ENCODE measurements around the gene NRXN3. TPM values are rescaled to one million over a fixed set of nuclear protein-coding genes. Genes with fewer than 3 reads are reported as not detected.

Gene NRXN3
- polyA plus RNA-seq, 3 donors = 0.22 to 0.46 (median 0.27) TPM

DNA sequence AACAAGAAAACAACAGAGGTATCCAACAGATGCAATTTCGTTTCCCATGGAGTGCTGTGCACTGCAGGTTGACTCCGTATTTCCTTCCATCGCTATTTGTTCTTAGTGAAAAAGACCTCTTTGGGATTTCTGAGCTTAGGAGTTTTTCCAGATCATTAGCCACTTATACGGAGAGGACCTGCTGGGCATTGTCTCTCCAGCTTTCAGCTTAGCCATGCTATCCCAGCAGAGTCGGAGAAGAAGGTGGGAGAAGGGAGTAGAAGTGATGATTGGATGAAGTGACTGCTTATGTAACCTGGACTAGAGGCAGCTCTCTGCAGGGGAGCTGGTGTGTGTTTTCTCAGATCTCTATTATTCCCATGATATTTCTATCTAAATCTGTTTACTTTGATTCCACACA, 1303.5 kb downstream of the NRXN3 start:
- no peak overlapping the region for H3K27ac ChIP-seq (ENCODE audit: low read depth, low read length)
- WGBS, 3 donors = 68 to 87% (median 85%) methylated on average over 5 of the region's 5 CpGs

DNA sequence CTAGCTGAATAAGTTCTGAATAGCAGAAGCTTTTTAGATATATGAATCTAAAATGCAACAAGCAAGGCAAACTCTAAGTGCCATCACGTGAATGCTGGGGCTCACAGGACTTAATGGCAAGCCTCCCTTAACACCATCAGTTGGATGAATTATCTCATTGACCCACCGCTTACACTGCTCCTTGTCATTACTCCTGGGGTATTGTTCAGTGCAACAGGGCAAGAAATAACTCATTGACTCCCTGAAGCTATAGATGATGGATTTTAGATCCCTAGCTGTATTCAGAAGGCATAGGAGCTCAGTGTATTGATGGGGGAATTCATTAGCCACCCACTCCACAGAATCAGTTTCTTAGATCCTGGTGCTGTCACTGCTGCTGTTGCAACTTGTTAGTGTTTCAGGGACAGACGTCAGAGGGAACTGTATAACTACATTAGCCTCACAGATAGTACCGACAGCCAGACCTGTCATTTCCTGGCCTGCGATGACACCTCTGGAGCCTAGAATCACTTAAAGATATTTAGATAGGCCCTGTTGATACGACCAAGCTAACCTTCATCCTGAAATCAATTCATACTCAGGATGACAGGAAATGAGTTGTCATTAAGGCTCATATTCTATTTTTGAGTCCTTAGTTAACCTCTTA, 1305.8 kb downstream of the NRXN3 start:
- 60 to 70% (median 63%) methylated on average over 6 of the region's 6 CpGs for WGBS, 3 donors
- no peak overlapping the region for H3K27ac ChIP-seq (ENCODE audit: low read depth, low read length)

DNA sequence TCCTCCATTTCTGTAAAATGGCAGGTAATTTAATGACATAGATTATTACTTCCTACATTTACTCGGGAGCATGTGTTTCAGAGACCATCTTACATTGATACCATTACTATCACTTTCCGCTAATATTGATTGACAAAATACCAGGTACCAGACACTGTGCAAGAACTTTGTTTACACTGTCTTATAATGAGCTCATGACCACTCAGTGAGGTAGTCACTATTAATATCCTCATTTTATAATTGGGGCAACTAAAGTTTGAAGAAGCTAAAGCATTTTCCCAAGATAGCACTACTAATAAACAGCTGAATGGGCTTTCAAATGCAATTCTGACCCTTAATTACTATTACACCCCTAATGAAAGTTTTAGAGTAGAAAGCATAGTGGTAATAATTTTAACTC, 1306.4 kb downstream of the NRXN3 start:
- H3K27ac ChIP-seq (ENCODE audit: low read depth, low read length) = no peak overlapping the region
- WGBS, 3 donors = 70 to 92% (median 85%) methylated on average over 2 of the region's 2 CpGs

DNA sequence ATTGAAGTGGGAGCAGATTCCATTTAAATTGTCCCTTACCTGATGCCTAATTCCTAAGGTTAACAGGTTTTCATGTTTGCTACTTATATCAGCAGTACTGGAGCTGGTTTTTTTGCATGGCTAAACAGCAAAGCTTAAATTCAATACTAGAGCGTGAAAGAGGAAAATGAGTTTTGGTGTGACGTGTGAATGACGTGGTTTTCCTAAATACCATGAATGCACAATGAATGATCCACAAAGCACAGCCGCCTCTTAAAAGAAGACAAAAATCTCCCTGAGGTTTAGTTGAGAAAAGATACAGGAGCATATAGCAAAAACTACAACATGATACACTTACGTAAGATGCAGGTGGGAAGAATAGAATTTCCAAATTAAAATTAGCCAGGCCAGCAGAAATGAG, 1310.0 kb downstream of the NRXN3 start:
- 83 to 98% (median 85%) methylated on average over 5 of the region's 5 CpGs for whole genome bisulfite sequencing, 3 donors
- H3K27ac ChIP-seq (ENCODE audit: low read depth, low read length) = no peak overlapping the region

DNA sequence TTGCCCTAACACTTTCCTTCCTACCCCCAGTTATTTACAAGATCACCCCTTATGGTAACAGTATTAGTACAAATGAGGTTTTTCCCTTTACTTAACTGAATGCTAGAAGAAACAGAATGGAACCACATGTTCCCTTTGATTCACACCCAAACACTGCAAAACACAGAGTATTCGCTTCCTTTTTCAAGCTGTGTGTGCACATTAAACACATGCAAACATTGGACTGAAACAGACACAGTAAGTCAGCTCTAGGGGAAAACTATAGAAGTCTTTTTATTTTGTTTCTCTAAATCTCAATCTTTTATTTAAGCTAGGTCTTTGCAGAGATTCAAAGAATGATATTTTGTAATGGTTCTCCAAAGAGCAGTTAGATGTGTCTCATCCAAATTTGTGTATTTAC, 1312.7 kb downstream of the NRXN3 start:
- H3K27ac ChIP-seq (ENCODE audit: low read depth, low read length) = no peak overlapping the region
- 90 to 100% (median 97%) methylated on average over 1 of the region's 1 CpG for WGBS, 3 donors

DNA sequence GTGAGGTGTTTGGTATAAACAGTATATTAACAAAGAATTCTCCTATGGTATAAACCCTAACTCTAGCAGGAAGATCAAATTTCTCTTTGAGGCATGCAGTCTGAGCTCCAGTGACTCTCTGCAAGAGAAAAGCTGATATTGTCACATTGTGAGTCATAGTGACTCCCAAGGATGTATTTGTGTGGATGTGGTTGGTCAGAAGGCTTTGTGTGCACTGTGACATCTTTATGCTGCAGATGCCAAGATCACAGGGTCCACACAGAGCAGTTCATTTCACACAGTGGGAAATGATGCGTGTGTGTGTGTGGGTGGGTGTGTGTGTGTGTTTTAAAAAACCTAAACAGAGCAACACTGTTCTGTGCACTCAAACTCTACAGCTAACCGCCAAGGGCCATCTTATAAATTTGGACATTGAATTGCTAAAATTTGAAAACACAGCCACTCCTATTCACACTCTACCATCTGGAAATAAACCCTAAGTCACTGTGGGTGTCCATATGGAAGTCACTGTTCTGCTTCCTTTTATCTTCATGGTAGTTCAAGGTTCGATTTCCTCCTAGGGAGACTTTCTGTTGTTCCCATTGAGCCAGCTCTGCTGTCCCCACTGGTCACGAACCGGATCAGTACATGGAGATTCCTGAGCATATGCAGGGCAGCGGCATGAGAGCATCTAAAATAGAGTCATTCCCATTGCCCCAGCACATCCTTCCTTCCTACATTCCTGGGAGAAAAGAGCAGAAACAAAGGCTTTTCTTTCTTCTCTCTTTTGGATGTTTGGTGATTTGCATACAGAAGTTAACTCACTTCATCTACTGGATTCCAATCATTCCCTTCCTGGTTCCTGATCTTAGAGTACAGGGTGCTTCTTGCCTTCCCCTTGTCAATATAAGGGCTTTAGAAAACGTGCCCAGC, 1313.6 kb downstream of the NRXN3 start:
- WGBS, 3 donors = 81 to 82% (median 82%) methylated on average over 7 of the region's 7 CpGs
- H3K27ac ChIP-seq (ENCODE audit: low read depth, low read length) = no peak overlapping the region

DNA sequence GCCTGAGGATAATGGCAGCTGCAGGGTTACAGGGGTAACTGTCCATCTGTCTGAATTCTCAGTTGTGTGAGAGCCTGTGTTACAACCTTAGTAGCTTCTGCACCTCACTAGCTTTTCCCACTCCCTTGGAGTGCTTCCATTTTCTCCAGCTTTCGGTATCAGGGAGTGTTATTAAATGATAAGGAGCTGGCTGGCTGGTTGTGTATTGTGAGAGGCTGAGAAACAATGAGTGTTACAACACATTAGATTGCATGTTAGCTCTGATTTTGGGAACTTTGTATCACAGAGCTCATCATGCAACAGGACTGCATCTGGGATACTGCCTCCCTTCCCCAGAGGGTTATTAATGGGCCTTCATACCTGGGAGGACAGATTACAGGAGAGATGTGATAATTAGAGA, 1317.5 kb downstream of the NRXN3 start:
- H3K27ac ChIP-seq (ENCODE audit: low read depth, low read length) = no peak overlapping the region
- 14 to 54% (median 41%) methylated on average over 1 of the region's 1 CpG for WGBS, 3 donors

DNA sequence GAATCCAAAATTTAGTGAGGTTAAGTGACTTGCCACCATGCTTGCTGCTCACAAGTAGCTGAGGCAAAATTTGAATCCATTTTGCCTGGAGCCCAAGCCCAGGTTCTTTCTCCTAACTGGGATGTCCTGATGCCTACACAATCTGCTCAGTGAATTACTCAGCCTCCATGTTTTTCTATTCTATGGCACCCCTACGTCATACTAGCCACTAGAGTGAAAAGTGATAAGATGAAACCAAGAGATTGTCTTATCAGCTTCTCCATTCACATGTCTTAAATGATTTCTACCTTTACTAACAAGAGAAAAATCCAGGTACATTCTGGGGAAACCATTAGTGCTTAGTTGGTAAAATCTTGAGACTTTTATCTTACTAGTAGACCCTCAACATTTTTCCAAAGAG, 1321.0 kb downstream of the NRXN3 start:
- no peak overlapping the region for H3K27ac ChIP-seq (ENCODE audit: low read depth, low read length)
- 66 to 88% (median 75%) methylated on average over 1 of the region's 1 CpG for WGBS, 3 donors

DNA sequence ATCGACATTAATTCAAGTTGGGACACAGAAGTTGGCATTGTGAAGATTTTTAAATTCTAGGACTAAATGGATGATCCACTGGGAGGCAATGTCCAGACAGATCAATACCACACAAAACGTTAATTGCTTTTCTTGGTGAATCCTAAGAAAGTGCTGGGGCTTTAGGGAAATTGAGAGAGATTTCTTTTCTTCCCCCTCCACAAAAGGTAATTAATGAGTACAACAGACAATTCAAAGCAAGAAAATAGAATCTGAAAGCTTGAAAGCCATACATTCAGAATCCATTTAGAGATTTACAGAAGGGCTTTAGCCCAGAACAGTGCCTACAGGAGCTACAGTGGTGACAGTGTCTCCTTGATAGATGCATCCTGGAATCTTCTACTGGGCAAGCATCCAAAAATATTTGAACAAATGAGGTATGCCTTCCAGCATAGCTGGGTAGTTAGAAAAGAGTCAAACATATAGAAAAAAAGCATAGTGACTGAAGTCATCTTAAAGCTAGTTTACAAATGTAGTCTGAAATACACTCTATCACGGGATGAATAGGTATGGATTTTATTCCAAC, 1323.0 kb downstream of the NRXN3 start:
- 71 to 83% (median 79%) methylated on average over 3 of the region's 3 CpGs for whole genome bisulfite sequencing, 3 donors
- H3K27ac ChIP-seq (ENCODE audit: low read depth, low read length) = no peak overlapping the region

DNA sequence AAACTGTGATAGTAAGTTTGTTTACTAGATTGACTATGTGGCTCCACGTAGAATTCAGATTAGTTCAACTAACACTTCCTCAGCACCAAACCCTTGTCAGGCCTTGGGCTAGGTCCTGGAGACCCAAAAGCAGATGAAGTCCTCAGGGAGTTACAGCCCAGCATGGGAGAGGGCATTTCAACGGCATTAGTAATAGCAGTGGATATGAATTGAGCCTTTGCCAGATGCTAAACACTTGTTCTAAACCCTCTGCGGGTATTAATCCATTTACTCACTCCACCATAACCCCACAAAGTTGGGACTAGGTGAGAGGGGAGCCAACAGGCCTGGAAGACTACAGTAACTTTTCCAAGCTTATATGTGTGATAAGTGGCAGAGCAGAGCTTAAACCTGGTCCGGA, 1326.5 kb downstream of the NRXN3 start:
- H3K27ac ChIP-seq (ENCODE audit: low read depth, low read length) = no peak overlapping the region
- 85 to 89% (median 86%) methylated on average over 4 of the region's 4 CpGs for WGBS, 3 donors

DNA sequence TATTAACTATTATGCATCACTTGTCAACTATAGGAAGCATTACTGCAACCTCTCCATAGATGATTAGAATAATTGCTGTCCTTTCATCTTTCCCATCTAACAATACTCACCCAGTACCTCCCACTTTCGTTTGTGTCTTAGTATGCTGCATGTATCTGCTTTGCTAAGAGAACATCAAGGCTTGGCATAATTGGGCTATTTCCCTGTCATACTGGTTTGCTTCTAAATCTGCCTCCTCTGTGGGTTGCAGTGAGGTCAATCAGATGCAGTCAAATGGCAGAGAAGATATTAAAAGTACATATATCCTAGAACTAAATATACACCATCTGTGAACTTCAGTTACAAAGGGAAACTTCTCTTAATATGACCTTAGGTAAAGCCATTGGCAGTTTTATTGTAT, 1330.3 kb downstream of the NRXN3 start:
- no peak overlapping the region for H3K27ac ChIP-seq (ENCODE audit: low read depth, low read length)
- WGBS, 3 donors = 46 to 57% (median 48%) methylated on average over 1 of the region's 1 CpG

DNA sequence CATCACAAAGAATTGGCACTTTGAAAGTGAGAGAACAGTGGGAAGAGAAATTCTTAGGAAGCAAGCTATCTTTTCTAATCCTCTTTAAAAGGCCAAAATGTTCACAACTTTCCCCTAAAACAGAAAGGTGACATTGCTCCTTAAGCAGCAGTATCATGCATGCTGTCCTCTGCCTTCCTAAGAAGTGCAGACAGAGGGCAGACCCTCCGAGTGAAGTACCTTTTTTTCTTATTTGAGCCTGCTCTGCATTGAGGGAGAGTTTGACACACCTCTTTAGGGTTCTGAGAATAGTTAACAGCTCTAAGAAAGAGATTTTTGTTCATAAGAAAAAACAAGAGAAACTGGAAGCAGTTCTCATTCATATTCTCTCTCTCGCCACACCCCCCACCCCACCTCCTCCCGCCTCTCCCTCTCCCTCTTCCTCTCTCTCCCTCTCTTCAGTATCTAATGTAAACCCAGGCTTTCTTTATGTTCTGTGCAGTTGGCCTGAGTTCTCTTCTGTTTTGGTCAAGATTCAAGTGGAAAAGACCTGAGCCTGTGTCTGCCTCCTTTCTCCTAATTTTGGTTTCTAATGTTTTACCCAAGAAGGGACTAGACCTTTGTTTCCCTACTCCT, 1332.1 kb downstream of the NRXN3 start:
- WGBS, 3 donors = 30 to 65% (median 39%) methylated on average over 3 of the region's 3 CpGs
- H3K27ac ChIP-seq (ENCODE audit: low read depth, low read length) = no peak overlapping the region

DNA sequence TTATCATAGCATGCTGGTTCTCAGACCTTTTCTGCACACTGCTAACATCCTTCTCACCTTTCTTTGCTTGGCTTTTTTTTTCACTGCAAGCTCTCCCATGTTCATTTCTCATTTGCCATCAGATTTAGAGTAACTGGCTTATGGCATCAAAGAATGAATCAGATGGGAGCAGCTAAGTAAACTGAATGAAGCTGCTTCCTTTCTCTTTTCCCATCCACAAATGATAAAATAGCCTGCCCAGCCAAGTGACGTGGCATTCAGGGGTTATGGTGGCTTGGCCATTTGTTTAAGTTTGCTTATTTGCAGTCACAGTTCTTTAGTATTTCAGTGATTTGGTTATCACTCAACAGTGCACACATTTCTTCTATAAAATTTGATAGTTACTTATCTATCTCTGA, 1332.6 kb downstream of the NRXN3 start:
- whole genome bisulfite sequencing, 3 donors = 52 to 75% (median 68%) methylated on average over 1 of the region's 1 CpG
- no peak overlapping the region for H3K27ac ChIP-seq (ENCODE audit: low read depth, low read length)

DNA sequence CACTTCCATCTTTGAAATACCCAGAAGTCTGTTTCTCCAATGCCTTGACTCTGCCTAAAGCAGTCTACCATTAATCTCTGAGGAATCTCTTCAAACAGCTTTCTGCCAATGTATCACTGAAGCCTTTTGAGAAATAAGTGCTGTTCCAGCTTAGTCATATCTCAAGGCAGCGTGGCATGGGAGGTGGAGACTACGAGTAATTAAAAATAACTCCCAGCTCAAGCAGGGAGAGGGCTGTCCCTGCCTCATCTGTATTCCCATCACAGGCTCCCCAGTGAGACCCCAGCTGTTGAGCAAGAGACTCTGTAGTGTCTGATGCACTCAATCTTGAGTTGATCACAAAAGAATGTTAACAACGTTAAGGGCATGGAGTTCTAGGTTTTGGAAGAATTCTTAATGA, 1340.5 kb downstream of the NRXN3 start:
- 37 to 53% (median 45%) methylated on average over 3 of the region's 3 CpGs for WGBS, 3 donors
- no peak overlapping the region for H3K27ac ChIP-seq (ENCODE audit: low read depth, low read length)

DNA sequence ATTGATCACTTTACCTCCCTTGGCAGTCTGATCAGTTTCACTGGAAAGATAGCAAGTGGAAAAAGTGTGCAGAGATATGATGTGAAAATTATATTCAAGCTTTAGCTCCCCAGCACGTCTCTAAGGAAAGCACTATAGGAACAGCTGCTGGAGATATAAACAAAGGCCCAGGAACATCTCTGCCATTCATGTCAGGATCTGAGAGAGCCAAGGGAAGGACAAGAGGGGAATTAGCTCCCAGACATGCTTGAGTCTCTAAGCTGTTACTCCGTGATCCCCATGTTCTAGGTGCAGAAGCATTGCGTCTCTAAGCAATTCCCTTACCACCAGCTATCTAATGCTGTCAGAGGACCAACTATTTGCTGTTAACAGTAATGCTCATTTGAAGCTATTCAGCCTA, 1341.0 kb downstream of the NRXN3 start:
- H3K27ac ChIP-seq (ENCODE audit: low read depth, low read length) = no peak overlapping the region
- WGBS, 3 donors = 76 to 90% (median 80%) methylated on average over 3 of the region's 3 CpGs

DNA sequence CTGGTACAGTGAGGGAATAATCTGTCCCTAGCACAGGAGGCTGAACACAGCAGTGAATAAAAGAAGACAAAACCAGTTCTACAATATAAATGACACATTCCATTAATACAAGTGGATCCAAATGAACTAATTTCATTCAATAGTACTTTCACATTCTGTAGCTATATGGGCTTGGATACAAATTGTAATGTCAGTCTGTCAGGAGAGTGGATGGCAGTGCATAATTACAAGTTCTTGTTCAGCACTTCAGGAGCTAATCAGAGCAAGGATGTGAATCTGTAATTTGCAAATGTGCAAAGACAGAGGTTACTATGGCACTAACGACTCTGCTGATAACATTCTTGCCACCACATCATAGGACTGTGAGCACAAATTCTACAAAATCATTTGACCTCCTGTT, 1343.3 kb downstream of the NRXN3 start:
- no peak overlapping the region for H3K27ac ChIP-seq (ENCODE audit: low read depth, low read length)
- WGBS, 3 donors = 41 to 58% (median 47%) methylated on average over 1 of the region's 1 CpG

DNA sequence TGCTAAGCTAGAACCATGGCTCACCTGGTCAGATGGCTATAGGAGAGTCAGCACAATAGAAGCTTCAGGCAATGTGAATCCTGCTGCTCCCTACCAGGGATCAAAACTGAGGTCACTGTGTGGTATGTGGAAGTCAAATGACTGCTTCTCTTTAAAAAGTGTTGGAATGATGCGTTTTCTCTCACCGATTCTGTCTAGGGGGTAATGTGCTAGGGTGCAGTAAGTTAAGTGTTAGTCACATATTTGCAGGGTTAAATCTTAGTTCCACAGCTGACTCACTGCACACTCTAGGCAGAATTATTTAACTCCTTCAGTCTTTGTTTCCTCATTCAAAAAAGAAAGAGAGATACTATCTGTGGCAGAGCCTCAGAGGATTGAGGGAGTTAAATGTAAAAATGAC, 1344.5 kb downstream of the NRXN3 start:
- no peak overlapping the region for H3K27ac ChIP-seq (ENCODE audit: low read depth, low read length)
- 65 to 75% (median 69%) methylated on average over 2 of the region's 2 CpGs for WGBS, 3 donors

DNA sequence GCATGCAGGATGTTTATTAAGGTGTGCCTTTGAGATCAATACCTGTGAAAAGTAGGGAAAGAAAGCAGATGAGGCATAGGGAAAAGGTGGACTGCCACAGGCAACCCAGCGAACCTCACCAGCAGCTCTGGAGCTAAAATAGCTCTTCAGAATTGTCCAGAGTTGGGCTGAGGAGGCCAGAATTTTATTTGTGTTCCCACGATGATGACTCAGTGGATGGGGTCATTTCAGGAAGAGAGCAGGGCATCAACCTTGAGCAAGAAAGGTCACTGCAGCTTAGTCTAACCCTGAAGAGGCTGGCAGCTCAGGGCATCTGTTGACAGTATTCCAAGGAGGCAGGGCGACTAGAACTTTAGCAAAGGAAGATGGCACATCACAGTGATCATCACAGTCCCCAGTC, 1345.0 kb downstream of the NRXN3 start:
- no peak overlapping the region for H3K27ac ChIP-seq (ENCODE audit: low read depth, low read length)
- WGBS, 3 donors = 63 to 76% (median 64%) methylated on average over 3 of the region's 3 CpGs

DNA sequence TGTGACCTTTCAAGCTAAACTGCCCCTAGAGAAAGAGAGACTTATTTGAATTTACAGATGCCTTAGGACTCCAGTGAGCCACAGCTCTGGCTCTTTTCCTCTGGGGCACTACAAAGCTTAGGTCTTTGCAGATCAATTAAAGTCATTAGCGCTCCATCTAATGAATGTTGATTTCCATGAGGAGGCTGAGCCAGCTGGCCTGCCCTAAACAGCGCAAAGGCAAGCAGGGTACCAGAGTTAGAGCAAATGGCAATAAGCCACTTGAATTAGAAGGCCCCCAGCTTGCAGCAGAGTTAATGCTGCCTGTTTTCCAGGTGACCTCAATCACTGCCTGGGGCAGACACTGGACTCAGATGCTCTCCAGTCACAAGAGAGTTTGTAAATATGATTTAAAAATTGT, 1345.8 kb downstream of the NRXN3 start:
- H3K27ac ChIP-seq (ENCODE audit: low read depth, low read length) = no peak overlapping the region
- WGBS, 3 donors = 74 to 91% (median 83%) methylated on average over 2 of the region's 2 CpGs

Data from adipose tissue (tissue), 3 donors.